ENCODE data around the gene PLEK. TPM values are rescaled to one million over a fixed set of nuclear protein-coding genes. Genes with fewer than 3 reads are reported as not detected.

Gene PLEK
- polyA plus RNA-seq (2011; rRNA removed) (not detected in 2 replicates), polyA plus RNA-seq (2017; fragmentation: RNase III; extraction: RNeasy Plus Mini Kit Qiagen cat#74134 plus additional on column Dnase treatment) (0.04 TPM in 1 of 3 replicates, not detected in the others), polyA minus RNA-seq (2011; rRNA and poly(A)+ RNA removed) (not detected in 2 replicates)
- not detected in 2 replicates for polyA plus RNA-seq (2012; cell fraction: cytosol; rRNA removed)
- polyA plus RNA-seq (2012; cell fraction: nucleus; rRNA removed): not detected in 2 replicates

- WGBS (ENCODE audit: missing lambda C conversion rate): 86% methylated on average over 7 of the region's 7 CpGs
- TF ChIP-seq POLR2A (IDR thresholded peaks at IDR 0.05; ENCODE audit: low read length) (no peak), KDM1A (IDR thresholded peaks at IDR 0.05; ENCODE audit: low read depth) (no peak), EP300 (IDR thresholded peaks at IDR 0.05) (no peak), JUNB (IDR thresholded peaks at IDR 0.05) (no peak), JUN (IDR thresholded peaks at IDR 0.05) (no peak), TP53 (CRISPR knock-in tag; IDR thresholded peaks at IDR 0.05) (no peak), USF2 (IDR thresholded peaks at IDR 0.05) (no peak)
These were observed at the start of gene PLEK for GRCh38 chr2:68365087-68365486. PLEK (plus strand) TSS chr2:68365282; CDS start chr2:68365352, 70 bp downstream.

GRCh38 chr2:68316111-68316510 is 49.0 kb upstream of the PLEK start:
- no peak overlapping the region for H3K4me3 ChIP-seq
- H3K27ac ChIP-seq: no peak overlapping the region
- CTCF ChIA-PET: interaction anchor here (1.1 to 1.3 kb wide), 2 partner anchors 28 to 41 kb away, joined by 3 read pairs; no protein-coding TSS in a partner anchor
- H3K9me3 ChIP-seq: no peaks in the 10 kb centered on the region
- DNase-seq (ENCODE audit: low read depth in 1 of 2, low spot score in 1 of 2): no peak
- no peak for FAIRE-seq
- 54% methylated on average over 2 of the region's 2 CpGs for WGBS (ENCODE audit: missing lambda C conversion rate)
- TF ChIP-seq ZNF302 (CRISPR knock-in tag; IDR thresholded peaks at IDR 0.05) (no peak), HOXA7 (CRISPR knock-in tag; IDR thresholded peaks at IDR 0.05) (no peak), PBX3 (IDR thresholded peaks at IDR 0.05) (no peak), JUNB (IDR thresholded peaks at IDR 0.05) (no peak), RARB (CRISPR knock-in tag; IDR thresholded peaks at IDR 0.05) (no peak), FOSL2 (IDR thresholded peaks at IDR 0.05) (no peak), FOSL2 (CRISPR knock-in tag; IDR thresholded peaks at IDR 0.05) (no peak), EHMT2 (IDR thresholded peaks at IDR 0.05; ENCODE audit: low read depth) (no peak), MYC (IDR thresholded peaks at IDR 0.05; ENCODE audit: borderline replicate concordance, low read length) (no peak), POLR2A (IDR thresholded peaks at IDR 0.05; ENCODE audit: low read length) (no peak), RAD21 (conservative IDR thresholded peaks at IDR 0.05 in 1 of 2, IDR thresholded peaks at IDR 0.05 in 1 of 2) (no peak)
- ATAC-seq: no peak
- POLR2A ChIA-PET: no interaction called here
- H3K4me2 ChIP-seq: no peak overlapping the region
- peaks cover 5% of the 10 kb centered on the region; the same call in 2 of the 3 replicates for H3K4me1 ChIP-seq

More at GRCh38 chr2:68365087-68365486, at the start of gene PLEK:
- DNase-seq (ENCODE audit: low read depth in 1 of 2, low spot score in 1 of 2) (no peak), ATAC-seq (no peak), FAIRE-seq (no peak)
- ChIA-PET CTCF (interaction anchor here (0.7 to 3.5 kb wide), 3 partner anchors 63 to 209 kb away, joined by 3 to 16 read pairs (median 3); no protein-coding TSS in a partner anchor), POLR2A (no interaction called here)
- Histone ChIP-seq H3K27ac (no peak within 1 kb of the TSS), H3K9me3 (no peaks in the 10 kb centered on the region), H3K4me3 (no peak within 1 kb of the TSS), H3K4me1 (no peaks in the 10 kb centered on the region), H3K4me2 (no peak within 1 kb of the TSS)

- ChIA-PET POLR2A (no interaction called here), CTCF (interaction anchor here (0.6 to 2.0 kb wide), 3 partner anchors 7 to 29 kb away, joined by 3 to 6 read pairs (median 4); no protein-coding TSS in a partner anchor)
- ATAC-seq (no peak), FAIRE-seq (no peak), DNase-seq (ENCODE audit: low read depth in 1 of 2, low spot score in 1 of 2) (no peak)
- Histone ChIP-seq H3K9me3 (no peaks in the 10 kb centered on the region), H3K4me2 (peak overlapping the region; percentile 74), H3K4me3 (no peak overlapping the region; the same call in 2 of the 3 replicates), H3K27ac (no peak overlapping the region; a peak in 1 of 6 replicates), H3K4me1 (peaks cover 5% of the 10 kb centered on the region; the same call in 2 of the 3 replicates)
- WGBS (ENCODE audit: missing lambda C conversion rate): 86% methylated on average over 27 of the region's 27 CpGs
- TF ChIP-seq HOXB5 (CRISPR knock-in tag; IDR thresholded peaks at IDR 0.05) (no peak), REST (IDR thresholded peaks at IDR 0.05) (no peak), HMGXB4 (CRISPR knock-in tag; IDR thresholded peaks at IDR 0.05; ENCODE audit: borderline replicate concordance) (no peak), EHF (CRISPR knock-in tag; IDR thresholded peaks at IDR 0.05) (no peak), EP300 (IDR thresholded peaks at IDR 0.05) (no peak), MAFK (IDR thresholded peaks at IDR 0.05; ENCODE audit: partially characterized antibody) (no peak), NPAS2 (CRISPR knock-in tag; IDR thresholded peaks at IDR 0.05; ENCODE audit: borderline replicate concordance) (no peak), ZC3H11A (IDR thresholded peaks at IDR 0.05) (no peak), HDAC2 (IDR thresholded peaks at IDR 0.05) (no peak), ZNF302 (CRISPR knock-in tag; IDR thresholded peaks at IDR 0.05) (no peak), JUN (IDR thresholded peaks at IDR 0.05) (no peak), POLR2A (IDR thresholded peaks at IDR 0.05; ENCODE audit: low read length) (no peak)
These were observed 46.8 kb upstream of the PLEK start for GRCh38 chr2:68317971-68318913.

Data from A549 (cell line).